CD4-positive, alpha-beta T cell treated with Interleukin-15 for 1 hour (primary cell): Measurements from ENCODE around the gene MFN2.

ENCODE experiments used
- DNase-seq: peaks from one replicate; pipeline ENCODE4 v3.0.0-alpha.2; 2020

The MFN2 gene

DNA sequence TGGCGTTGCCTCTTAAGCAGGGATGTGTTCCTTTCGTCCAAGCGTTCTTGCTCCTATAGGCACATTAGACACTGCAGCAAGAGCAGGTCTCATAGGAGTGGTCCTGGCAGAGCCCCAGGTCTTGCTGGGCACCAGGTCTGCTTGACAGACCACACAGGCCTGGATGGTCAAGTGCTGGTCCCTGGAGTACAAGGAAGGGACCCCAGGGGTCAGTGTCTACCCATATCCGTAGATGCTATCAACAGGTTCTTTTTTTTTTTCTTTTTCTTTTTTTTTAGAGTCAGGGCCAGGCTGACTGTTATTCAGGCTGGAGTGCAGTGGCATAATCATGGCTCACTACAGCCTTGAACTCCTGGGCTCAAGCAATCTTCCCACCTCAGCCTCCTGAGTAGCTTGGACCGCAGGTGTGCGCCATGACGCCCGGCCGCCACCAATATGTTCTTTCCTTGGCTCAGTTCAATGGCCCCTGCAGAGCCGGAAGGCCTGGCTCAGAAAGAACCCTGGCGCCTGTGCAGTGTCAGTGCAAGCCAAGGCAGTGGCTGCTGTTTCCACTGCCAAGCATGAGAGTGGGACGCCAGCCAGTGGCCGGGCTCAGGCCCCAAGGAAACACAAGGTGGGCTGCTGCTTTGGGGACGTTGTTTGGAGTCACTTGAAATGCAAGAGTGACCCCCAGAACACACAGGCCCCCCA lies 72.9 kb downstream of the MFN2 start:
- no peak for DNase-seq

DNA sequence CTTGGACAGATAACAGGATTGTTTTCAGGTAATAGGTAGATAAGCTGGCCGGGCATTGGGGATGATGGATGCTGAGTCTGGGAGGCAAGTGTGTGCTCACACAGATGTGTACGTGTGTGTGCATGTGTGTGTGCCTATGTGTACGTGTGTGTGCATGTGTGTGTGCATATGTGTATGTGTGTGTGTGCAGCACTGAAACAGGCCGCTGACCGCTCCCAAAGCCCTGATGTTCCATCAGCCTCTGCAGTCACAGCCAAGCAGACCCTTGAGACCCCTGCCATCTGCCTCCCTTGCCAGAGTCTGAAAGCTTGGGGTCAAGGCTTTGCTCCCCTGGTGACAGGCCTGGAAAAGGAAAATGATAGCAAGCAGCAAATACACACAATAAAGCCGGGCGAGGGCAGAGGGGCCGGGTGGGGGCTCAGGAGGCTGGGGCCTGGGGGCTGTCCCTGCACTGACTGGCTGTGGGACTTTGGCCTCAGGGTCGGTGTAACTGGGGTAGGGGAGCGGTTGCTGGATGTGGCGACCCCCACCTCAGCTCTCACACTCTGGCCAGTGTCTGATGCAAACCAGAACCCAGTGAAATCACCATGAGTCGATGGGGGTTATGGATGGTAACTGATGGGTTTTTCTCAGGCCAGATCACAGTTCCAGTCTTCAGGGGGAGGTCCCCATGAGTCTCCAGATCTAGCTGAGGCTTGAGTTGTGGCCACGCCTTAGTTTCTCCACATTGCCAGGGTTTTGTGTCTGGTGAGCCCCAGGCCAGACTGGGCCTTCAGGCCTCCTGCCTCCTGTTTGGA lies 73.7 kb downstream of the MFN2 start:
- DNase-seq: no peak

DNA sequence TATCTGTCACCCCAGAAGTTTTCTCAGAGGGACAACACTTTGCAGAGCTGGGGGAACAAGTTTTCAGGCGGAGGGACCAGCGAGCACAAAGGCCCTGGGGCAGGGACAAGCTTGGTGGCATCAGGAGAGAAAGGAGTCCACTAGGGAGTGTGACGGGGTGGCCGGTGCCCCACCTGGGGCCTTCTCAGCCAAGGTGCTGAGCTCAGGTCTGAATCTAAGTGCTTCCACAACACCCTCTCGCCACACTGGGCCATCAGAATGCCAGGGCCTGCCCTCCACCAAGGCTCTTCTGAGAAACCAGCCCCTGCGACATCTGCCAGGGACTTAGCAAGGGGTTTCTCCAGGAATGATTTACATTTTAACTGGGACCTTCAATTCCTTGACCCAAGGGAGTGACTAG lies 75.0 kb downstream of the MFN2 start:
- no peak for DNase-seq

DNA sequence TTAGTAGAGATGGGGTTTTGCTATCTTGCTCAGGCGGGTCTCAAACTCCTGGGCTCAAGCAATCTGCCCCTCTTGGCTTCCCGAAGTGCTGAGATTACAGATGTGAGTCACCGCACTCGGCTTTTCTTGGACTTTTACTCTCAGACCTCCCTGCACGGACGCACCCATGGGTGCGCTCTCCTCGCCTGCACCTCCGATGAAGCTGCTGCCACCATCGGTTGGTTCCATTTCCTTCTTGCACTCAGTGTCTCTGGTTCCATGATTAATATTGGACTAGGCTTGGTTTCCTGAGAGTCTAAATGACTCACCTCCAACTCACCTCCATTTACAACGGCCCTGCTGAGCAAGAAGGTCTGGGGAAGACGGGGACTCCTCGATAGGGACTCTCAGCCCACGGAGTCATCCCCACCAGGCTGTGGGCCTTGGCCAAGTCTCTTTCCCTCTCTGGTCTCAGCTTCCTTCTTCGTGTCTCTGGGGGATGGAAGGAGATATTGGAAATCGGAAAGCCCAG lies 76.1 kb downstream of the MFN2 start:
- DNase-seq: no peak

DNA sequence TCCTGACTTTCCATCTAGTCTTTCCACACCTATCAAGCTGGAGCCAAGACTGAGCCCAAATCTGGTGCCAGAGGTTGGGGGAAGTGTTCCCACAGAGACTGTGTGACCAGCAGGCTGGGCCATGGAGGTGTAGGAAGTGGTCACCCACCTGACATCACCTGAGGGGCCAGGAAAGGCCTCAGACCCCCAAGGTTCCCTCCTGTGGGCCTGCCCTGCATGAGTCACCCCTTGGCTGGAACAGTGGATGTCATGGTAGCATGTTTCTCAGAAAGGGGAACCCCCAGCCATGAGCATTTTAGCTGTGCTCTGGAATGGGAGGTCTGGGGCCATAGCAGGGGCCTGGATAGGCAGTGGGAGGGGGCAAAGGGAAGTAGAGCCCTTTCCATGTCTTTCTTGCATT lies 77.1 kb downstream of the MFN2 start:
- DNase-seq: no peak

DNA sequence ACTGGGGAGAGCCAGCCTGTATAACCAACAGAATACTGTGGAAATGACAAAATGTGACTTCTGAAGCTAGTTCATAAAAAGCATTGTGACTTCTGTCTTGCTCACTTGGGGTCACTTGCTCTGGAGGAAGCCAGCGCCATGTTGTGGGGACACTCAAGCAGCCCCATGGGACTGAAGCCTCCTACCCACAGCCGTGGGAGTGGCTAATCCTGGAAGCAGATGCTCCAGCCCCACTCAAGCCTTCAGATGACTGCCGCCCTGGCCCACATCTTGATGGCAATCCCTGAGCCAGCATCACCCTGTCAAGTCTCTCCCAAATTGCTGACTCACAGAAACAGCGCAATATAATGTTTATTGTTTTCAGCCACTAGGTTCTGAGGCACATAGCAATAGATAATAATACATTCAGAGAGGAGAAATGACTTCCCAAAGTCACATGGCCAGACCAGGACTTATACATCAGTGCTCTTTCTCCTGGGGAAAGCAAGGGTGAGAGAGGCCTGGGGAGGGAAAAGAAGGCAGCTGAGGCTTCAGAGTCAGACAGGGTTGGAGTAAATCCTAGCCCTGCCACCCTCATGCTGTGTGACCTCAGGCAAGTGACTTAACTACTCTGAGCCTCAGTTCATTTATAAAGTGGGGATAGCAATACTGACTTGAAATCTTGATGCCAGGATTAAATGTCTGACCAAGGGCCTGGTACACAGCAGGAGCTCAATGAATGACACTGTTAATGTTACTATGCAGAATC lies 77.9 kb downstream of the MFN2 start:
- DNase-seq: no peak

DNA sequence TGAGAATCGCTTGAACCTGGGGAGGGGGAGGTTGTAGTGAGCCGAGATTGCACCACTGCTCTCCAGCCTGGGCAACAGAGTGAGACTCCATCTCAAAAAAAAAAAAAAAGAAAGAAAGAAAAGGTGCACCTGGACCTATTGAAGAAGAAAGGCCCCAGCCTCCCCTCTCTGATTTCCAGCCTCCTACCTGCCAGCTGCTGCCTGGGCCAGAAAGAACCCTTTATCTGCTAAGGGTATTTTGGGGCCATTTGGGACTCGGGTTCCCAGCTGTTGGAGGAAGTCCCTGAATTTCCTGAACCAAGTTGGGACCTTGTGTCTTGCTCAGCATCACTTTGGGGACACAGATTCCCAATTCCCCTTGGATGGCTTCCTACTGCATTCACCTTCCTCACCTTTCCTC lies 79.0 kb downstream of the MFN2 start:
- no peak for DNase-seq

DNA sequence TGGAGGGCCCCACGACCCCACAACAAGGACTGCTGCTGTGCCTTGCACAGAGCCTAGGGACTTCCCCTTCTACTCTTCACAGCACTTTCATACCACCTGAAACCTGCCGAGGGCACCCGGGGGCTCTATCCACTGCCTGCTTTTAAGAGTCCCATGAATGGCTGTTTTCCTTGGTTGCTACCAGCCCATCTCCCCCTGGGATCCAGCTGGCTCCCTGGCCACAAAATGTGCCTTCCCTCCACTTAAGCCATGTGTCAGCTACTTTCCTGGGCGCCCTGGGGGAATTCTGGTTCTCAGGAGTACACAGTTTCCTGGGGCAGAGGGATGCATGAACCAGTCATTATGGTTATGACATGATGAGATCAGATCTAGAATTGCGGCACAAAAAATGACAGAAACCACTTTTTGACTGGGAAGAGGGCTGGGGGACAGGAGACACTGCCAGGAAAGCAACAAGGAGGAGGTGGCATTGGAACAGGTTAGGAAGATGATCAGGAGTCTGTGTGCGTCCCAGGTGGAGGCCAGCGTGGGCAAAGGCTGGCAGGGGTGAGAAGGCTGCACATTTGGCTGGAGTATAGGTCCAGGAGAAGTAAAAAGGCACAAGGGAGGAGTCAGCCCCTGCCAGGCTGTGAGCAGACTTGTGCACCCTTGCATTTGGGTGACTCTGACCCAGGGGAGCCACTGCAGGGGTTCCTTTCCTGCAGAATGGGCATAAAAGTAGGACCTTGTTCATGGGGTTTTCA lies 79.6 kb downstream of the MFN2 start:
- DNase-seq: no peak

DNA sequence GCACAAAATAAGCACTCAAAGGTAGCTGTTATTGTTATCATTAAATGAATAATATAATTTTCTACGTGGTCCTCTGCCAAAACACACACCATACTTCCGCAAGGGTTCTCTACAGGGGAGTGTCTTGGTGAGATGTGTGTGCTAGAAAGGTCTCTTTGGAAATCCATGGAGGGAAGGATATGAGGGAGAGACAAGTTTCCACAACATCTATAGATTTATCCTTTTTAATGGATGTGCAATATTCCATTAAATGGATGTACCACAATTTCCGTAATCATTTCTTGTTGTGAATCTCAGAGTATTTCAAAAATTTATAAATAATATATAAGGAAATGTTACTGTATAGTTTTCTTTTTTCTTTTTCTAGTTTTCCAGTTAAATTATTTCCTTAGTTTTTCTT lies 80.3 kb downstream of the MFN2 start:
- DNase-seq: no peak
